Uterus (tissue), 4 donors: ENCODE data around the gene SLC12A9. TPM values are rescaled to one million over a fixed set of nuclear protein-coding genes. Genes with fewer than 3 reads are reported as not detected.
A peak's percentile ranks its signal among the peaks of the same experiment; 100 is the strongest.

Experiments used
- DNase-seq, 2 donors: peaks; one replicate each; pipeline ENCODE4 v3.0.0-alpha.2; 2019 to 2020
- H3K27ac ChIP-seq, 2 donors: fragments of 200-600 bp; sonication (generic); 1 replicate in 1 of 2; 2 replicates in 1 of 2; pipeline ENCODE4 v1.5.1; 2016 to 2018
- H3K27me3 ChIP-seq, 2 donors: fragments of 200-600 bp; sonication (generic); one replicate each; pipeline ENCODE4 v1.5.1; 2018 to 2019; ENCODE audit warnings: control low read depth in 1 of 2
- H3K36me3 ChIP-seq, 2 donors: fragments of 200-600 bp; sonication (generic); one replicate each; pipeline ENCODE4 v1.5.1; 2019; ENCODE audit warnings: control low read depth in 1 of 2
- H3K4me1 ChIP-seq, 2 donors: fragments of 200-600 bp; sonication (generic); one replicate each; pipeline ENCODE4 v1.5.1; 2018 to 2019; ENCODE audit warnings: control low read depth in 1 of 2
- H3K4me3 ChIP-seq, 2 donors: fragments of 200-600 bp; sonication (generic); 1 replicate in 1 of 2; 2 replicates in 1 of 2; pipeline ENCODE4 v1.5.1; 2018 to 2019; ENCODE audit warnings: mild to moderate bottlenecking in 1 of 2
- H3K9me3 ChIP-seq, 2 donors: fragments of 200-600 bp; sonication (generic); one replicate each; pipeline ENCODE4 v1.5.1; 2019; ENCODE audit warnings: control low read depth in 1 of 2
- CTCF ChIP-seq, 4 experiments: fragments of 200-600 bp in 2 of 4; fragments of 450-650 bp in 2 of 4; sonication (generic) in 2 of 4; IDR thresholded peaks; one replicate each; pipeline ENCODE4 v1.5.1; 2016 to 2019; ENCODE audit warnings: antibody characterized with exemption in 4 of 4, mild to moderate bottlenecking in 2 of 4, moderate library complexity in 1 of 4
- POLR2A ChIP-seq, 2 donors: fragments of 450-650 bp; IDR thresholded peaks; one replicate each; pipeline ENCODE4 v1.6.1; 2016; ENCODE audit warnings: antibody characterized with exemption in 2 of 2, mild to moderate bottlenecking in 1 of 2, moderate library complexity in 1 of 2
- intact Hi-C: fragments of 100-400 bp; cut with DNase I; formaldehyde crosslinking; loops from one replicate; pipeline ENCODE4 v1.15.1; 2023; ENCODE audit warnings: low total_unique reads
- total RNA-seq, 4 donors: library from RNA; depleted of rRNA in 3 of 4; stranded (reverse); fragments of >200 nt in 3 of 4; gene quantifications; one replicate each; pipeline versions ENCODE4 v1.1.0 to v1.2.4, GENCODE V29; 2014 to 2023
- donor health status: DM: yes; HTN: yes; CAD: no.

The SLC12A9 gene
- total RNA-seq, 4 donors from 2014 or later = 9.0 to 36.9 (median 25.9) TPM

- Histone ChIP-seq H3K27ac (peak within 1 kb of the TSS; percentile 97 to 99), H3K9me3 (no peaks in the 10 kb centered on the region), H3K36me3 (no peaks in the 10 kb centered on the region), H3K4me1 (peaks cover 0 to 13% of the 10 kb centered on the region in 2 donors), H3K27me3 (no peaks in the 10 kb centered on the region), H3K4me3 (peak within 1 kb of the TSS; percentile 87 to 98)
- intact Hi-C loops = no loop called here
- TF ChIP-seq CTCF (IDR thresholded peaks at IDR 0.05) = peak; percentile 24 to 89 (median 54)
- TF ChIP-seq POLR2A (IDR thresholded peaks at IDR 0.05) = peak; percentile 86 to 98
- peak; percentile 99 for DNase-seq
These were observed 22.3 kb downstream of the SLC12A9 start, which contains the start of gene SRRT for GRCh38 chr7:100874577-100875355. Gene SRRT (plus strand): TSS chr7:100875103. CDS start chr7:100875591, 488 bp downstream.

- Histone ChIP-seq H3K27me3 (no peaks in the 10 kb centered on the region), H3K36me3 (no peaks in the 10 kb centered on the region), H3K4me3 (peak overlapping the region; percentile 87 to 98), H3K4me1 (peaks cover 0 to 13% of the 10 kb centered on the region in 2 donors), H3K27ac (peak overlapping the region; percentile 97 to 99), H3K9me3 (no peaks in the 10 kb centered on the region)
- intact Hi-C loops = no loop called here
- TF ChIP-seq POLR2A (IDR thresholded peaks at IDR 0.05) (no peak), CTCF (IDR thresholded peaks at IDR 0.05) (no peak)
- no peak for DNase-seq
These were observed 22.8 kb downstream of the SLC12A9 start for GRCh38 chr7:100875356-100875751.

- no peaks in the 10 kb centered on the region for H3K36me3 ChIP-seq
- no peak for TF ChIP-seq POLR2A (IDR thresholded peaks at IDR 0.05)
- no peak for TF ChIP-seq CTCF (IDR thresholded peaks at IDR 0.05)
- H3K4me1 ChIP-seq = peaks cover 0 to 13% of the 10 kb centered on the region in 2 donors
These were observed 25.5 kb downstream of the SLC12A9 start for GRCh38 chr7:100878013-100878412.

GRCh38 chr7:100878685-100879084 is 26.2 kb downstream of the SLC12A9 start:
- no peak for DNase-seq
- H3K9me3 ChIP-seq = no peaks in the 10 kb centered on the region
- H3K4me1 ChIP-seq = peaks cover 0 to 13% of the 10 kb centered on the region in 2 donors
- no peak overlapping the region for H3K27ac ChIP-seq
- no peaks in the 10 kb centered on the region for H3K27me3 ChIP-seq
- no peak for TF ChIP-seq CTCF (IDR thresholded peaks at IDR 0.05)
- TF ChIP-seq POLR2A (IDR thresholded peaks at IDR 0.05) = no peak
- intact Hi-C loops = no loop called here
- H3K36me3 ChIP-seq = no peaks in the 10 kb centered on the region
- H3K4me3 ChIP-seq = no peak overlapping the region

More at GRCh38 chr7:100878013-100878412, 25.5 kb downstream of the SLC12A9 start:
- Histone ChIP-seq H3K4me3 (no peak overlapping the region), H3K27ac (no peak overlapping the region), H3K27me3 (no peaks in the 10 kb centered on the region), H3K9me3 (no peaks in the 10 kb centered on the region)
- no peak for DNase-seq
- intact Hi-C loops = no loop called here

GRCh38 chr7:100879685-100880261 is 27.3 kb downstream of the SLC12A9 start:
- DNase-seq = no peak
- no peaks in the 10 kb centered on the region for H3K27me3 ChIP-seq
- H3K36me3 ChIP-seq = no peaks in the 10 kb centered on the region
- TF ChIP-seq POLR2A (IDR thresholded peaks at IDR 0.05) = no peak
- TF ChIP-seq CTCF (IDR thresholded peaks at IDR 0.05) = no peak
- H3K9me3 ChIP-seq = no peaks in the 10 kb centered on the region
- peaks cover 0 to 6% of the 10 kb centered on the region in 2 donors for H3K4me1 ChIP-seq
- H3K4me3 ChIP-seq = no peak overlapping the region
- intact Hi-C loops = no loop called here
- H3K27ac ChIP-seq = no peak overlapping the region
